ENCODE results near the gene NOM1. TPM values are rescaled to one million over a fixed set of nuclear protein-coding genes. Genes with fewer than 3 reads are reported as not detected.

Gene NOM1
- total and polyA plus RNA-seq, 2 donors = 9.3 to 10.6 TPM

DNA sequence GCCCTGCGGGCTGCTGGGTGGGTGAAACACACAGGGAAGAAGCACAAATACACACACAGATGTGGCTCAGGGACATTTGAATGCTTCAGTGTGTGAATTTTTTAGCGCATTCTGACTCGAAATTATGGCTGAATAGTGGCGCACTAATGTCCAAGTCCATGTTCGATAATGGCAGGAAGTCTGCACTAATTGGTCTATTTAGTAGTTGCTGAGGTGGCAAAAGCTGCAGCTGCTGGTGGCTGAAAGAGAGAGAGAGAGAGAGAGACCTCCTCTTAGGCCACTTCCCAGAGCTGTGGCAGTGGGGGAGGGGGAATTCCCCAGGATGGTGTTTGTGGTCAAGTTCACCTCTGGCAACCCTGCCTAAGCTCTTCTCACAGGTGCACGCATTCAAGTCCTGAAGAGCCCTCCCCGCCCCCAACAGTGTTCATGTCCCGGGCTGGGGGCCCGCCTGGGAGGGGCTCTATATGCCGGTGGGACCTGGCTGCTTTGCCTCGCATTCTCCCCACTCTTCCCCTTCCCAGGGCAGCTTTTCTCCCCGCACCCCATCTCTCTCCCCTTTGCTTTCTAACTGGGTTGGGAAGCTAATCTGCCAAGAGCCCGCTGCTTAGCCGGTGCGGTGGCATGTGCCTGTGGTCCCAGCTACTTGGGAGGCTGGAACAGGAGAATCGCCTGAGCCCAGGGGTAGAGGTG, 67.0 kb downstream of the NOM1 start:
- H3K4me1 ChIP-seq (ENCODE audit: control insufficient read depth in 2 of 2, insufficient read depth in 2 of 2, low read length in 2 of 2) = peaks cover 0 to 7% of the 10 kb centered on the region in 2 donors
- H3K9me3 ChIP-seq (ENCODE audit: control insufficient read depth in 2 of 2, insufficient read depth in 1 of 2, low read length in 1 of 2) = peaks cover 0 to 11% of the 10 kb centered on the region in 2 donors
- 4% methylated on average over 16 of the region's 16 CpGs for WGBS
- peaks cover 91 to 99% of the 10 kb centered on the region in 2 donors for H3K27me3 ChIP-seq (ENCODE audit: control insufficient read depth in 2 of 2, insufficient read depth in 1 of 2, low read length in 1 of 2)
- DNase-seq (ENCODE audit: low read depth in 6 of 9, low spot score in 9 of 9) = no peak
- H3K27ac ChIP-seq (ENCODE audit: low read depth in 1 of 2, low read length in 1 of 2) = no peak overlapping the region
- H3K36me3 ChIP-seq (ENCODE audit: control insufficient read depth in 2 of 2, insufficient read depth in 2 of 2, low read length in 1 of 2) = no peaks in the 10 kb centered on the region
- no peak overlapping the region for H3K4me3 ChIP-seq (ENCODE audit: low read length in 2 of 2)

GRCh38 chr7:157017149-157017548, 67.6 kb downstream of the NOM1 start:
- H3K36me3 ChIP-seq (ENCODE audit: control insufficient read depth in 2 of 2, insufficient read depth in 2 of 2, low read length in 1 of 2) = no peaks in the 10 kb centered on the region
- H3K27me3 ChIP-seq (ENCODE audit: control insufficient read depth in 2 of 2, insufficient read depth in 1 of 2, low read length in 1 of 2) = peaks cover 91 to 99% of the 10 kb centered on the region in 2 donors
- H3K9me3 ChIP-seq (ENCODE audit: control insufficient read depth in 2 of 2, insufficient read depth in 1 of 2, low read length in 1 of 2) = peaks cover 0 to 14% of the 10 kb centered on the region in 2 donors
- no peak overlapping the region for H3K27ac ChIP-seq (ENCODE audit: low read depth in 1 of 2, low read length in 1 of 2)
- no peak for DNase-seq (ENCODE audit: low read depth in 6 of 9, low spot score in 9 of 9)
- H3K4me3 ChIP-seq (ENCODE audit: low read length in 2 of 2) = no peak overlapping the region
- peaks cover 0 to 3% of the 10 kb centered on the region in 2 donors for H3K4me1 ChIP-seq (ENCODE audit: control insufficient read depth in 2 of 2, insufficient read depth in 2 of 2, low read length in 2 of 2)
- WGBS = 14% methylated on average over 11 of the region's 11 CpGs

DNA sequence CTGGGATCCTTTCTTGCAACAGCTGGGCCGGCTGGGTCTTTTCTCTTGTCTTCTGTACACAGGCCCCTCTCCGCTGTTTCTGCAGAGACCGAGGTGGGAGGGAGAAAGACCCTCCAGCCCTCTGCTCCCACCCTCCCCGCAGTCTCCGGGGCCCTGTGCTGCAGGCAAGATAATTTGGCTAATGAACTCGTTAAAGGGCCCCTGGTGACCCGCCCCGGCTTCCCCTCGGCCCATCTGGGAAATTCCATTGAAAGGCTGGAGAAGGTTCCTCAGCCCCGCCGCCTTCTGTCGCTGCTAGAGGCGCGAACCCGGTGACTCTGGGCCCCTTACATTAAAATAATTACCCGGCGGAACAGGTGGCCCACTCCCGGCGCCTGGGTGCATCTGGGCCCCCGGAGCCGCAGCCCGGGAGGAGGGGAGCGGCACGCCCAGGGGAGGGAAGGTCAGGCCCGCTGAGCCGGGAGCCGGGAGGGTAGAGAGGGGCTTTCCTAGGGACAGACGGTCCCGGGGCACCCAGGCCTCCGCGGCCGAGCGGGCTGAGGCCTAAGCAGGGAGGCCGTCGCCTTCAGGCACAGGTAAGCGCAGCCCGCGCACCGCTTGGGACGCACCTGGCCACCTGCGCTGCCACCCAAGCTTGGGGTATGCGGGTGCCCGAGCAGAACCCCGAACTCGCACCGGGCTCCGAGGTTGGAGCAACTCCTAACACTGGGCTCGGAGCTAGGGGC, 68.3 kb downstream of the NOM1 start:
- Histone ChIP-seq H3K36me3 (ENCODE audit: control insufficient read depth in 2 of 2, insufficient read depth in 2 of 2, low read length in 1 of 2) (no peaks in the 10 kb centered on the region), H3K27me3 (ENCODE audit: control insufficient read depth in 2 of 2, insufficient read depth in 1 of 2, low read length in 1 of 2) (peaks cover 91 to 99% of the 10 kb centered on the region in 2 donors), H3K4me3 (ENCODE audit: low read length in 2 of 2) (no peak overlapping the region), H3K27ac (ENCODE audit: low read depth in 1 of 2, low read length in 1 of 2) (no peak overlapping the region), H3K9me3 (ENCODE audit: control insufficient read depth in 2 of 2, insufficient read depth in 1 of 2, low read length in 1 of 2) (peaks cover 0 to 14% of the 10 kb centered on the region in 2 donors), H3K4me1 (ENCODE audit: control insufficient read depth in 2 of 2, insufficient read depth in 2 of 2, low read length in 2 of 2) (peaks cover 0 to 3% of the 10 kb centered on the region in 2 donors)
- no peak for DNase-seq (ENCODE audit: low read depth in 6 of 9, low spot score in 9 of 9)
- 9% methylated on average over 48 of the region's 48 CpGs for WGBS

DNA sequence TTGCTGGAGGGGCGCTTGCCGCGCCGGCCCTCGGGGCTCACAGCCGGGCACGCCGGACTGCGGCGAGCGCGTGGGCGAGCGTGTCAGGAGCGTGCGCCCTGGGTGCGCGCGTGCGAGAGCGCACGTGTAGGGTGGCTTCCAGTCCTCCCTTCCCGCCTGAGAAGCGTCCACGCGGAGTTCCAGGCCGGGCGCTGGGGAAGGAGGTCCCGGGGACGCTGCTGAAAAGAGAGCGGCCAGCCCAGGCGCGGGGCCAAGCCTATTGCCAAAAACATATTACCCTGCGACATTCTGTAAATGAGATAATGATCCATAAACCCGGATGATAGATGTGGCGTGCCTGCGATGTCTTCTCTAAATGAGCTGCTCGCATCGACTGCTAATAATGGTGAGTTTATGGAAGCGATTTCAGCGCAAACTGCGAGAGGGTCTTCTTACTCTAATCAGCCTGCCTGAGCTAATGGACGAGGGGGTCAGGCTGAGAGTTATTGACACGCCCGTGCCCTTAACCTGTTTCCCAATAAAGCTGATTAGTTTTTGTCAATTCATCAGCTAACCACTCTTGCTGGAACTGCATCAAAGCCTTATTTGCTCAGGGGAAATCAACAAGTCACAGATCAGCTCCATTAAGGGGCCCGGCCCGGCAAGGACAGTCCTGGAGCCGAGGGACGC, 69.0 kb downstream of the NOM1 start:
- H3K4me1 ChIP-seq (ENCODE audit: control insufficient read depth in 2 of 2, insufficient read depth in 2 of 2, low read length in 2 of 2) = peaks cover 0 to 3% of the 10 kb centered on the region in 2 donors
- WGBS = 7% methylated on average over 49 of the region's 49 CpGs
- H3K9me3 ChIP-seq (ENCODE audit: control insufficient read depth in 2 of 2, insufficient read depth in 1 of 2, low read length in 1 of 2) = peaks cover 0 to 14% of the 10 kb centered on the region in 2 donors
- no peak overlapping the region for H3K27ac ChIP-seq (ENCODE audit: low read depth in 1 of 2, low read length in 1 of 2)
- no peak overlapping the region for H3K4me3 ChIP-seq (ENCODE audit: low read length in 2 of 2)
- no peaks in the 10 kb centered on the region for H3K36me3 ChIP-seq (ENCODE audit: control insufficient read depth in 2 of 2, insufficient read depth in 2 of 2, low read length in 1 of 2)
- peaks cover 90 to 99% of the 10 kb centered on the region in 2 donors for H3K27me3 ChIP-seq (ENCODE audit: control insufficient read depth in 2 of 2, insufficient read depth in 1 of 2, low read length in 1 of 2)
- DNase-seq (ENCODE audit: low read depth in 6 of 9, low spot score in 9 of 9) = no peak

GRCh38 chr7:157018997-157019608, 69.6 kb downstream of the NOM1 start:
- Histone ChIP-seq H3K9me3 (ENCODE audit: control insufficient read depth in 2 of 2, insufficient read depth in 1 of 2, low read length in 1 of 2) (peaks cover 0 to 14% of the 10 kb centered on the region in 2 donors), H3K4me3 (ENCODE audit: low read length in 2 of 2) (no peak overlapping the region), H3K36me3 (ENCODE audit: control insufficient read depth in 2 of 2, insufficient read depth in 2 of 2, low read length in 1 of 2) (no peaks in the 10 kb centered on the region), H3K27me3 (ENCODE audit: control insufficient read depth in 2 of 2, insufficient read depth in 1 of 2, low read length in 1 of 2) (peaks cover 87 to 99% of the 10 kb centered on the region in 2 donors), H3K27ac (ENCODE audit: low read depth in 1 of 2, low read length in 1 of 2) (no peak overlapping the region), H3K4me1 (ENCODE audit: control insufficient read depth in 2 of 2, insufficient read depth in 2 of 2, low read length in 2 of 2) (peaks cover 0 to 3% of the 10 kb centered on the region in 2 donors)
- DNase-seq (ENCODE audit: low read depth in 6 of 9, low spot score in 9 of 9) = no peak
- WGBS = 4% methylated on average over 50 of the region's 50 CpGs

DNA sequence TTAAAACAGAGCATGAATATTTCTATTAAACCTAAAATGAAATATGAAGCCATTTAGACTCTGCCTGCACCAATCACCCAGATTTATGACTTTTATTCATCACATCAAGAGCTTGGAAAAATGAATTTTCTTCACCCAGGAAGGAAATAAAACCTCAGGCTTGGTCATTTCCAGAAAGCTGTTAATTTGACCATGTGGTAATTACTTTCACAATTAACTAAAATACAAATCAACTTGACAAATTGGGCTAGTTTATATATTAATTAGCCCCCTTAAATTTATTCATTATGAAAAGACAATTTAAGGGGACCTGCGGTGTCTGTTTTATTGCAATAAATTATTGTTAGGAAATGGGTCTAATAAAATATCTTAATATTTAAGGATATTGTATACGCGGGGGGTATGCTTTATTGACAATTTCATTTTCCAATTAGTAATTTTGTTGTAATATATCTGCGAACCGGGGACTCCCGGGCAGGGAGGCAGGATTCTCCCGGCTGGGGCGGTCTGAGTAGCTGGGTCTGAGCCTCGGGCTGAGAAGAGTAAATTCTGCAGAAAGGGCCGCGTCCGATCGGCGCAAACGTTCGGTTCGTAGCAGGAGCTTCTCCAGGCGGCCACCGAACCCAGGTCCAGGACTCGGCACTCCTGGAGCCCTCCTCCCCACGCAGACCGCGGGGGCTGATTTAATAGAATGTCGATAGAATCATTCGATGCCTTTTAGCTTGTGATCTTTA, 70.4 kb downstream of the NOM1 start:
- Histone ChIP-seq H3K27ac (ENCODE audit: low read depth in 1 of 2, low read length in 1 of 2) (no peak overlapping the region), H3K4me3 (ENCODE audit: low read length in 2 of 2) (no peak overlapping the region), H3K4me1 (ENCODE audit: control insufficient read depth in 2 of 2, insufficient read depth in 2 of 2, low read length in 2 of 2) (peaks cover 0 to 3% of the 10 kb centered on the region in 2 donors), H3K9me3 (ENCODE audit: control insufficient read depth in 2 of 2, insufficient read depth in 1 of 2, low read length in 1 of 2) (peaks cover 0 to 14% of the 10 kb centered on the region in 2 donors), H3K36me3 (ENCODE audit: control insufficient read depth in 2 of 2, insufficient read depth in 2 of 2, low read length in 1 of 2) (no peaks in the 10 kb centered on the region), H3K27me3 (ENCODE audit: control insufficient read depth in 2 of 2, insufficient read depth in 1 of 2, low read length in 1 of 2) (peaks cover 87 to 99% of the 10 kb centered on the region in 2 donors)
- 12% methylated on average over 25 of the region's 25 CpGs for WGBS
- DNase-seq (ENCODE audit: low read depth in 6 of 9, low spot score in 9 of 9) = no peak

- peaks cover 0 to 14% of the 10 kb centered on the region in 2 donors for H3K9me3 ChIP-seq (ENCODE audit: control insufficient read depth in 2 of 2, insufficient read depth in 1 of 2, low read length in 1 of 2)
- H3K4me3 ChIP-seq (ENCODE audit: low read length in 2 of 2) = no peak overlapping the region
- WGBS = 7% methylated on average over 38 of the region's 38 CpGs
- peaks cover 0 to 3% of the 10 kb centered on the region in 2 donors for H3K4me1 ChIP-seq (ENCODE audit: control insufficient read depth in 2 of 2, insufficient read depth in 2 of 2, low read length in 2 of 2)
- no peak for DNase-seq (ENCODE audit: low read depth in 6 of 9, low spot score in 9 of 9)
- H3K36me3 ChIP-seq (ENCODE audit: control insufficient read depth in 2 of 2, insufficient read depth in 2 of 2, low read length in 1 of 2) = no peaks in the 10 kb centered on the region
- H3K27ac ChIP-seq (ENCODE audit: low read depth in 1 of 2, low read length in 1 of 2) = no peak overlapping the region
- H3K27me3 ChIP-seq (ENCODE audit: control insufficient read depth in 2 of 2, insufficient read depth in 1 of 2, low read length in 1 of 2) = peaks cover 86 to 98% of the 10 kb centered on the region in 2 donors
Measured at GRCh38 chr7:157020514-157021070, 71.1 kb downstream of the NOM1 start.

All from thymus (tissue), 11 donors.